GM11168 (cell line): Measurements from ENCODE around the gene PSG4.
"Not testable (repeated sequence)": the region's sequence is repeated elsewhere in the genome, so short reads cannot be mapped to it uniquely, and the experiment has no call there.

Experiments
- in situ Hi-C: fragments of 300-500 bp; cut with MboI; formaldehyde crosslinking; loops from one replicate; pipeline ENCODE4 v1.12.0; 2022; ENCODE audit warnings: low sequenced_read_pairs; ENCODE audit not compliant: unreplicated experiment

Gene PSG4

DNA sequence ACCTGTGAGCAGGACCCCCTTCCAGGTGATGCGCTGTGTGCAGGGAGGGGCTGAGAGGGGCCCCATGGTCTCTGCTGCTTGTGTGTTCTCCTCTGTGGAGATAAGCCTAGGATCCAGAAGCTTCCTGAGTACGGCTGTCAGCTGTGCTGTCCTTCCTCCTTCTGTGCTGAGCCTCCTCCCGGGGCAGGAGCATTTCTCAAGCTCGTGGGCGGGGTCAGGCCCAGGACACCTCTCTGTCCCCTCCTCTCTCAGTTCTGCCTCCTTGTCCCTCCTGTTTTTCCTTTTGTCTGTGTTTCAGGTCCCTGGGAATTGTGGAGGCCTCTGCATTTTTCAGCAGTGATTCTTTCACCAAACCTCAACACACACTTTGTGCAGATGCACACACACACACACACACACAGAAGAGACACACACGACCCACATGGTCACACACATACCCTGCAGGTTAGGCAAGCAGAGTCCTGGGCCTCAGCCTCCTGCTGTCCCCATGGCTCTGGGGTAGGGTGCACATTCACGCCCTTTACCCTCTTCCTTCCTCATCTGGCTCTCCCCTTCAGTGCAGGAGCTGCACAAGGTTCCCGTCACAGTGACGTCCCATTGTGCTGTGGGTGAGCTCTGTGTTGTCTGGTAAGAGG lies at the start of gene PSG4:
PSG4 (minus strand) TSS at position 168 of the 635 bp plus-strand sequence; CDS start at position 66, 102 bp downstream.
- in situ Hi-C loops: not testable (repeated sequence)

DNA sequence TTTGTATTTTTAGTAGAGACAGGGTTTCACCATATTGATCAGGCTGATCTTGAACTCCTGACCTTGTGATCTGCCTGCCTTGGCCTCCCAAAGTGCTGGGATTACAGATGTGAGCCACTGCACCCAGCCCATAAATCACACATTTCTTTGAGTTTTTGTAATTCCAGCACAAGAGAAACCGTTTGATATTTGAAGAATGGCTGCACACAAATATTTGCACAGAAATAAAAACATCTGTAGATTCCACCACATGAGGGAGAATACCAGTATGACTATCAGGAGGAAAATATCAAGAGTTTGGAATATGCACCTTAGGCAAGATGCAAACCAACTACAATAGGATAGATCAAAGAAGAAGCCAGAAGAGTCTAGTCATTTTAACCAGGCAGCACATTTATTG lies 46.0 kb upstream of the PSG4 start:
- in situ Hi-C loops: not testable (repeated sequence)

DNA sequence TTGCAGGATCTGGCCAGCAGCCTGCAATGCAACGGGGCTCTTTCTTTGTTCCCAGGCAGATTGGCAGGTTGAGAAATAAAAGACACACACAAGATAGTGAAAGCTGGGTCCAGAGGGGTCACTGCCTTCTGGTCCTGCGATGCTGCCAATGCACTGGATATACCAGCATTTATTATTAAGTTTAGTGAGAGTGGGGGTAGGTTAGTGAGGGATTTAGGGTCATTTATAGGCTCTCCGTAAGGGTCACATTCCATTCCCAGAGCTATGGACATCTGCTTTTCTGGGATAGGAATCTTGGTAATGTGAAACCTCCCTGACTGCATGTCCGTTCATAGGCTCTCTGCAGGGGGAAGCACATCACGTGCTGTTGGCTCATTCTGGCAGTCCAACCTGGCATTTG lies 44.9 kb upstream of the PSG4 start:
- in situ Hi-C loops: not testable (repeated sequence)

DNA sequence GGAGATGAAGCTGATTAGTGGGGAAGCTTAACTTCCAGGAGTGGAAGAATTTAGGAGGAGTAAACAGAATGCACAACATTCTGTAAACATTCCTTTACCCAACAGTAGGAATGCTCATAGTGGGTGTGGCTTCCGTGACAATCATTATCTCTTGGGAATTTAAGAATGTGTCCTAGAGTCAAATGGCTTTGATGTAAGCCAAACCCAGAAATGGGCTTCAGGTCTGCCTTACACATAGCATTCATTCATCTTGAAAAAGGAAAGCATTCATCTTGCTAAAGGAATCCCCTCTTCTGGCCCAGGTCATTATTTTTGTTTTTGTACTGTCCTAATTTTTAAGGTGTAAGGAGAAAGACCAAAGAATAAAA lies 43.2 kb upstream of the PSG4 start:
- in situ Hi-C loops: not testable (repeated sequence)

DNA sequence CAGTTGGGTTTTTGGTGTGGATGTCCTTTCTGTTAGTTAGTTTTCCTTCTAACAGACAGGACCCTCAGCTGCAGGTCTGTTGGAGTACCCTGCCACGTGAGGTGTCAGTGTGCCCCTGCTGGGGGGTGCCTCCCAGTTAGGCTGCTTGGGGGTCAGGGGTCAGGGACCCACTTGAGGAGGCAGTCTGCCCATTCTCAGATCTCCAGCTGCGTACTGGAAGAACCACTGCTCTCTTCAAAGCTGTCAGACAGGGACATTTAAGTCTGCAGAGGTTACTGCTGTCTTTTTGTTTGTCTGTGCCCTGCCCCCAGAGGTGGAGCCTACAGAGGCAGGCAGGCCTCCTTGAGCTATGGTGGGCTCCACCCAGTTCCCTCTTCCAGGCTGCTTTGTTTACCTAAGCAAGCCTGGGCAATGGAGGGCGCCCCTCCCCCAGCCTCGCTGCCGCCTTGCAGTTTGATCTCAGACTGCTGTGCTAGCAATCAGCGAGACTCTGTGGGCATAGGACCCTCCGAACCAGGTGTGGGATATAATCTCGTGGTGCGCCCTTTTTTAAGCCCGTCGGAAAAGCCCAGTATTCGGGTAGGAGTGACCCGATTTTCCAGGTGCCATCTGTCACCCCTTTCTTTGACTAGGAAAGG lies 41.9 kb upstream of the PSG4 start:
- in situ Hi-C loops: not testable (repeated sequence)

DNA sequence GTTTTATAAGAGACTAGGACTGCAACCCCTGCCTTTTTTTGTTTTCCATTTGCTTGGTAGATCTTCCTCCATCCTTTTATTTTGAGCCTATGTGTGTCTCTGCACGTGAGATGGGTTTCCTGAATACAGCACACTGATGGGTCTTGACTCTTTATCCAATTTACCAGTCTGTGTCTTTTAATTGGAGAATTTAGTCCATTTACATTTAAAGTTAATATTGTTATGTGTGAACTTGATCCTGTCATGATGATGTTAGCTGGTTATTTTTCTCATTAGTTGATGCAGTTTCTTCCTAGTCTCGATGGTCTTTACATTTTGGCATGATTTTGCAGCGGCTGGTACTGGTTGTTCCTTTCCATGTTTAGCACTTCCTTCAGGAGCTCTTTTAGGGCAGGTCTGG lies 40.4 kb upstream of the PSG4 start:
- in situ Hi-C loops: not testable (repeated sequence)

DNA sequence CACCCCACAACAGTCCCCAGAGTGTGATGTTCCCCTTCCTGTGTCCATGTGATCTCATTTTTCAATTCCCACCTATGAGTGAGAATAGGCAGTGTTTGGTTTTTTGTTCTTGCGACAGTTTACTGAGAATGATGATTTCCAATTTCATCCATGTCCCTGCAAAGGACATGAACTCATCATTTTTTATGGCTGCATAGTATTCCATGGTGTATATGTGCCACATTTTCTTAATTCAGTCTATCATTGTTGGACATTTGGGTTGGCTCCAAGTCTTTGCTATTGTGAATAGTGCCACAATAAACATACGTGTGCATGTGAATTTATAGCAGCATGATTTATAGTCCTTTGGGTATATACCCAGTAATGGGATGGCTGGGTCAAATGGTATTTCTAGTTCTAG lies 36.8 kb upstream of the PSG4 start:
- in situ Hi-C loops: not testable (repeated sequence)

DNA sequence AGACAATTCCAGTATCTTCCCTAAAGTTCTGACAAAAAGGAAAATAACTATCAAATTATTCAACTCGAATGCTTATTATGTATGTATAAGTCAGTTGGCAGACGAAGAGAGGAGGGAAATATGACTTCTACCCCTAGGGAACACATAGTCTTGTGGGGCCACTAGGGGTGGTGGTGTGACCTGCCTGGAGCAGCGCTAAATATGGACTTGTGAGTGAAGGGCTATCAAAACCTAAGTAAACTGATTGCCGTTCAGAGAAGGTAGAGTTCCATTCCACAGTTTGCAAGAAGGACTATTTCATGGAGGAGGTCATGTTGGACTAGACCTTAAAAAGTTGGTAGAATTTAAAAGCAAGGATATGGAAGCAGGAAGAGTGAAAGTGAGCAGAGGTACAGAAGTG lies 32.8 kb upstream of the PSG4 start:
- in situ Hi-C loops: not testable (repeated sequence)

DNA sequence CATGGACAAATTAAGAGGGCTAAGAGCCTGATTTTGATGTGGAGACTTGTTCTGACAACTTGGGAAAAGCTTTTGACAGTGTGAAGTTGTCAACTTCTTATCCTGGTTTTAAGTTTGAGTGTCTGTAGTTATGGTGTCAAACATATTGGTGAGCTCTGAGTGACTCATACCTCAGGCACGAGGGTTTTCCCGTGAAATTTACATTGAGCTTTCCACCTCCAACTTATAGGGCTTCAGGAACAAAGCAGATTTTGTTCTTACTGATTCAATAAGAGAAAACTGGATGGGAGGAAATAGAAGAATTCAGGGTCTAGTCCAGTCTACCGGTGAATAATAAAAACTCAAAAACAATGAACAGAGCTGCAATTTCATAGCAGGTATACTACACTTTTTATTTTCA lies 30.2 kb upstream of the PSG4 start:
- in situ Hi-C loops: not testable (repeated sequence)

DNA sequence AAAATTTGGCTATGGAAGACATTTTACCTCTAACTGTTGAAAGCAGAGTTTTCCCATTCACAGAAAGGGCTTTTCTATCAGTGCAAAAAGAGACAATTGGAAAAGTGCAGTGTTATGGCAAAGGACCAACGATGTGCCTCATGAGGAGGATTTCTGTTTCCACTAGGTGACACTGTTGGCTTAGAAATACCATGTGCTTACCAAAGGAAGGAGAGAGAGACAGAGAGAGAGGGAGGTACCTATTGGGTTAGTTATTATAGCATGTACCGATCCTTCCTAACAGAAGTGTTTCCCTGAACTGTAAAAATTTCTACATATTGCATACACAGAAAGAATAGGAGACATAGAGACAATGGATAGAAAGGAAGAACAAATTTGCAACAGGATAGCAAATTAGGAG lies 23.9 kb upstream of the PSG4 start:
- in situ Hi-C loops: no loop called here

DNA sequence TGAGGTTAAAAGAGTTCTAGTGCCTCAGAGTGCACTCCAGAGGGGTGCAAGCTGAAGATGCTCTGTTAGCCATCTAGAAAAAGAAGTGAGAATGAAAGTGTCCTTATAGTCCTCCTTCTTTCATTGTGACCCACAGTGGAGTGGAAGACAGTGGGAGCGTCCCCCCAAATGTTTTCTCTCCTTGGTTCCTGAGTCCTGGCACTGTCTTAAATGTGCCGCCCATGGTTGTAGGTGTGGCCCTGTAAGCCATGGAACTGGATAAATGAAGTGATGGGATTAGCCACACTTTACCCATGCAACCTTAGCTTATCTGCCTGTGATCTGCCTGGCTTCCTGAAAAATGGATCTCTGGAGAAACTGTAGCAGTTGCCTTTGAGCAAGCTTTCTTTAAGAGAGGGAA lies 23.3 kb upstream of the PSG4 start:
- in situ Hi-C loops: not testable (repeated sequence)

DNA sequence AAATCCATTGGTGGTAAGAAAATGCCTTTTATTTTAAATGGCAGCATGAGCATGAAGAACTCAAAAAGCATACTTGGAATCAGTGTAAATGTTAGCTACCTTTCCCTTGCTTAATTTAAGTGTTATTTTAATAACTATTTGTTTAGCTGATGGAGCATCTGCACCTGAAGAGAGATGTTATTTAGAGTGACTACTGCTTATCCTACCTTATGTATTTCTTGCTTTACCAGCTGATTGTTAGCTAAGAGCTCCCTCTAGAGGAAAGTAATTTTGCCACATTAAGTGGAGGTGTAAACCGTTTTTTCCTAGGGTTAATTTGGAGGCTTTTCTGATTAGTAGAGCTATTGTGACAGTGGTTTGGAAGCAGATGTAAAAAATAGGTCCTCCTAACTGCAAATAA lies 21.5 kb upstream of the PSG4 start:
- in situ Hi-C loops: not testable (repeated sequence)

DNA sequence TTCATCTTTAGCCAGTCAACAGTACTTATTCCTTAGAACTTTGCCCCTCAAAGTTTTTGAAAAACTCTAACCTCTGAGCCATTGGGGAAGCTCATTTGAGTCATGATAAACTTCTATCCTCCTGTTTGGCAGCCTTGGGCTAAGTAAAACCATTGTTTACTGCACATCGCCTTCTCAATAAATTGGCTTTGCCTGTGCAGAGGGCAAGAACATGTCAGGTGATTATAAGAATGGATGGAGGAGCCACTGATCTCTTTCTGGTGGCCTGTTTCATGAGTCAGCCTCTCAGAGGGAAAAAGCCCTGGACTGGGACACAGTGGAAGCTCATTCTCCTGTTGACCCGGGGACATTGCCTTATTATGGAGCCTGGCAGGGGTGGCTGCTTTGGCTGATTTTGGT lies 19.4 kb upstream of the PSG4 start:
- in situ Hi-C loops: no loop called here

DNA sequence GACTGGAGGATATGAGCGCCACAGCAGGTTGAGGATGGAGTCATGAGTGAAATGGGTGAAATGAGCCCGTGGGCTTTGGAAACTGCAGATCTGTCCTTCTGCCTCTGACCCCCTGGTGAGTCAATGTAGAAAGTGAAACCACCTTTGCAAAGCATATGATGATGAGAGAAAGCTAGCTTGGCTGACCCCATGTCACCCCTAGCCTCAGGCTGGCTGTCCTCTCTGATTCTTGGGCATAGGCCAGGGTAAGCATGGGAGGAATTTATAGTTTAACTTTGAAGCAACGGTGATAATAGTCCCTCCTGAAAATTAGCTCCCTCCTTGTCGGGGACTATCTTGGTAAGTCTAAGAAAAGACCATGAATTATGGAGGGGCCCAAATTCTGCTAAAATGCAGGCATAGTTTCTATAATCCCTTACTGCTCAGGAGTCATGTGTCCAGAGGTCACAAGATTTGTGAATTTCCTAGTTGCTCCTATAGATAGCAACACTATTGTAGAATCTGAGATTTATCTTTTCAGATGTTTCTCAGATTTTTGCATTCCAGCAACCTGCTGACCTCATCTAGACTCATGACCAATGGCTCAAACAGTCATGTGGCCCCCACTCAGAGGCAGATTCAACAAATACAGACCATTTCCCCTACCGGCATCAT lies 18.9 kb upstream of the PSG4 start:
- in situ Hi-C loops: not testable (repeated sequence)

DNA sequence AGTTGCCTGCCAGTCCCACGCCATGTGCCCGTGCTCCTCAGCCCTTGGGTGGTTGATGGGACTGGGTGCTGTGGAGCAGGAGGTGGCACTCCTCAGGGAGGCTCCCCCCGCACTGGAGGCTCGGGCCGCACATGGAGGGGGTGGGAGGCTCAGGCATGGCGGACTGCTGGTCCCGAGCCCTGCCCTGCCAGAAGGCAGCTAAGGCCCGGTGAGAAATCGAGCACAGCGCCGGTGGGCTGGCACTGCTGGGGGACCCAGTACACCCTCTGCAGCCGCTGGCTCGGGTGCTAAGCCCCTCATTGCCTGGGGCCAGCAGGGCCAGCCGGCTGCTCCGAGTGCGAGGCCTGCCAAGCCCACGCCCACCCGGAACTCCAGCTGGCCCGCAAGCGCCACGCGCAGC lies 16.5 kb upstream of the PSG4 start:
- in situ Hi-C loops: not testable (repeated sequence)

DNA sequence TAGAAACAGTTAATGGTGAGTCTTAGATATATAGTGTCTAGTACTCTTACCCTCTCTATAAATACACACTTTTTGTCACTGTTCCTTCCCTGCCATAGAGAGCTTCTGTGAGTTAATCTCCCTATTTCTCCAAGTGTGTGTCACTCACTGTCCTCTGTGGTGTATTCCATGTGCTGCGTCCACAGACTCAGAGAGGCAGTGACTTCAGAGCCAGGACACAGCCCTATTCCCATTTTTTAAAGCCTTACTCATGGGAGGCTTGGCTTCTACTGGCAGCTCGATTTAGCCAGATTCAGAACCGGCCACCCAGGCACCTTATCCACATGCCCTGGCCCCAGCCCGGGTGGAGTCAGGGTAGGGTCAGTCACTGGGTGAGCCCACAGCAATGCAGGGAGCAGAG lies 13.7 kb upstream of the PSG4 start:
- in situ Hi-C loops: not testable (repeated sequence)

DNA sequence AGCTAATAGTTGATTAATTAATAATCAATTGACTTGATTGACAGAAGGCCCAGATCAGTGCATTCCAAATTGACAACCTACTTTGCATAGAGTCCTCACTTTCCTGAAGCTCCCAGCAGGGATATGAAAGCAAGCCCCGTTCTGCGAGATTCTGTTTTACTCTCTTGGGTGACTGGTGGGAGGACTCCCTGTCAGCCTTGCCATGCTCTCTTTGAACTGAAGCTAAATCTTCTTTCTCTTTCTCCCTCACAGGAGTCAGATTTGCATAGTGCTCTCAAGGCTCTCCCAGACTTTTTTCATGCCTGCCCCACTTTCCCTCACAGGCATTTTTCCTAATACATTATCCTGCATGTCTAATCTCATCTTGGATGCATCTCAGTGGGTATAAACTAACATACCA lies 10.4 kb upstream of the PSG4 start:
- in situ Hi-C loops: not testable (repeated sequence)

DNA sequence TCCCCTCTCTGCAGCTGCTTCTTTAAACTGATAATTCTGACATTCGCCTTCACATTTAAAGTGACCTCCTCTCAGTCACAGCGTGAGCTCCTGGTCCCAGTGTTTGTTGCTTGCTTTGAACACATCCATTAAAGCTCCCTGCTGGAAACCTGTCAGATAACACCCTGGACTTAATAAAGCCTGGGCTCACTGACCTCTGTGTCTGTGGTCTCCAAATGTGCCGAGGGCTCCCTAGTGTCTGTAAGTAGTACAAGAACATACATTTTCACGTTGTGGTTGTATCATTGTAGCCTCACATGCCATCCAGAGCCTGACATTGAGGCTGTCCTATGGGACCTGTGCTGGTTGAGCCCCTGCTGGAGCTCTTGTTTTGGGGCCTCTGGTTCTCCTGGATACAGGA lies 2.6 kb upstream of the PSG4 start:
- in situ Hi-C loops: no loop called here

DNA sequence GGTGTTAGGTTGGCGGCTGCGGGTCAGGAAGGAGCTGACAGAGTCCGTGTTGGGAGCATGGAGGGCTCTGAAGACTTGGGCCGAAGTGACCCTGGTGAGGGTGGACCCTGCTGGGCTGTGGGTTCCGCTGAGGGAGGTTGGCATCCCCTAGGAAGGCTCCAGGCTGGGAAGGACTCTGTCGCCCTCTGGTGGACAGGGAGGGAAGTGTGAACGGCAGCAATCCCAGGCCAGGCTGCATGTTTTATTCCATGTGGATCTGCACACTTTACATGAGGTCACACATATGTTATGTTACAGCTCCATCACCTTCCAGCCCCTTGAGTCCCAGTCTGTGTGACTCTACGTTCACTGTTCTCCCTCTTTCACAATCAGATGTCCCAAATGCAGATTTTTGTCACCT lies 1.7 kb upstream of the PSG4 start:
- in situ Hi-C loops: not testable (repeated sequence)

DNA sequence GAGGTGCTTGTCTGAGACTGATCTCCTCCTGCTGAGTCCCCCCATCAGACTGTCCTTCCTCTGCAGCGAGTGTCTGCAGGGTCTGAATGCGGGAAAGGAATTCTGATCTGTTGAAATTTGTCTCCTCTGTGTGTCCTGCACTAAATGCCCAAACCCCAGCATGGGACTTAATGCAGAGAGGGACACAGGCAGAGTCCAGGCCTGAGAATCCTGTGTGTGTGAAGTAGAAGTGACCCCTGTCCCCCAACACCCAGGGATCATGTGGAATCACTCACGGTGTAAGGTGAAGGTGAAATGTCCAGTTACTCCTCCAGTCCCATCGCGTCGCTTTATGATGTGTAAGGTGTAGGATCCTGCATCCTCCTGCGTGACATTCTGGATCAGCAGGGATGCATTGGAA lies 1.8 kb downstream of the PSG4 start:
- in situ Hi-C loops: not testable (repeated sequence)

DNA sequence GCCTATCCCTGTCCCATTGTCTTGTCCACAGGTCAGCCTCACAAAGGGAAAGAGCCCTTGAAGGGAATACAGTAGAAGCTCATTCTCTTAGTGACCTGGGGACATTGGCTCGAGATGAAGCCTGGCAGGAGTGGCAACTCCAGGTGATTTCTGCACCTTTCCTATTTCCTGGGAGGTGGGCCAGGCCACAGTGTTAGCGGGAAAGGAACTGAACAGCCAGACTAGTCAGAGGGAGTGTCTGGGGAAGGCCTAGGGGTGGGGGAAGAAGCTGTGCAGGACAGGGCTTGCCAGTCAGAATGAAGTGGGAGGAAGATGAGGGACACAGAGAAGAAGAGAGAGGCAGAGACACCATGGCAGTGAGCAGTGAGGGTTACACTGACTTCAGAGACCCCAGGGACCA lies 3.5 kb downstream of the PSG4 start:
- in situ Hi-C loops: not testable (repeated sequence)

DNA sequence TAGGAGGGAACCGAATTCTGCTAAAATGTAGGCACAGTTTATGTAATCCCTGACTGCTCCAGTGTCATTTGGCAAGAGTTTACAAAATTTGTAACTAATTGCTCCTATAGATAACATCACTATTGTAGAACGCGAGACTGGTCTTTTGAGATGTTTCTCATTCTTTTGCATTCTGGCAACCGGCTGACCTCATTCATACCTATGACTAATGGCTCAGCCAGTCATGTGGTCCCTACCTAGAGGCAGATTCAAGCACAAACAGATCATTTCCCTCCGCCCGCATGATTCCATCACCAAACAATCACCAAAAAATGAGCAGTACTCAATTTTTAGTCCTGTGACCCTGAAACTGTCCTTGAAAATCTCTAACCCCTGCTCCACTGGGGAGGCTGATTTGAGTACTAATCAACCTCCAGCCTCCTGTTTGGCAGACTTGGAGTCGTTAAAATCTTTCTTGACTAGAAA lies 4.1 kb downstream of the PSG4 start:
- in situ Hi-C loops: not testable (repeated sequence)
